Suprapubic skin (tissue), 4 donors: Measurements from ENCODE around the gene SHC1.

Experiments
- CTCF ChIP-seq, 2 donors: fragments of 200-600 bp in 1 of 2; fragments of 450-650 bp in 1 of 2; sonication (generic) in 1 of 2; IDR thresholded peaks; one replicate each; pipeline ENCODE4 v1.5.1; 2016 to 2019; ENCODE audit warnings: antibody characterized with exemption in 2 of 2, mild to moderate bottlenecking in 1 of 2, moderate library complexity in 1 of 2
- EP300 ChIP-seq: sonication (generic); formaldehyde crosslinking; IDR thresholded peaks from one replicate; pipeline ENCODE4 v1.6.1; 2017; ENCODE audit warnings: antibody characterized with exemption
- POLR2A ChIP-seq, 2 donors: fragments of 450-650 bp; IDR thresholded peaks; one replicate each; pipeline ENCODE4 v1.6.1; 2017; ENCODE audit warnings: antibody characterized with exemption in 2 of 2, mild to moderate bottlenecking in 2 of 2, moderate library complexity in 2 of 2
- POLR2AphosphoS5 ChIP-seq, 3 donors: sonication (generic); formaldehyde crosslinking; IDR thresholded peaks; one replicate each; pipeline ENCODE4 v1.6.1; 2017; ENCODE audit warnings: antibody characterized with exemption in 3 of 3

DNA sequence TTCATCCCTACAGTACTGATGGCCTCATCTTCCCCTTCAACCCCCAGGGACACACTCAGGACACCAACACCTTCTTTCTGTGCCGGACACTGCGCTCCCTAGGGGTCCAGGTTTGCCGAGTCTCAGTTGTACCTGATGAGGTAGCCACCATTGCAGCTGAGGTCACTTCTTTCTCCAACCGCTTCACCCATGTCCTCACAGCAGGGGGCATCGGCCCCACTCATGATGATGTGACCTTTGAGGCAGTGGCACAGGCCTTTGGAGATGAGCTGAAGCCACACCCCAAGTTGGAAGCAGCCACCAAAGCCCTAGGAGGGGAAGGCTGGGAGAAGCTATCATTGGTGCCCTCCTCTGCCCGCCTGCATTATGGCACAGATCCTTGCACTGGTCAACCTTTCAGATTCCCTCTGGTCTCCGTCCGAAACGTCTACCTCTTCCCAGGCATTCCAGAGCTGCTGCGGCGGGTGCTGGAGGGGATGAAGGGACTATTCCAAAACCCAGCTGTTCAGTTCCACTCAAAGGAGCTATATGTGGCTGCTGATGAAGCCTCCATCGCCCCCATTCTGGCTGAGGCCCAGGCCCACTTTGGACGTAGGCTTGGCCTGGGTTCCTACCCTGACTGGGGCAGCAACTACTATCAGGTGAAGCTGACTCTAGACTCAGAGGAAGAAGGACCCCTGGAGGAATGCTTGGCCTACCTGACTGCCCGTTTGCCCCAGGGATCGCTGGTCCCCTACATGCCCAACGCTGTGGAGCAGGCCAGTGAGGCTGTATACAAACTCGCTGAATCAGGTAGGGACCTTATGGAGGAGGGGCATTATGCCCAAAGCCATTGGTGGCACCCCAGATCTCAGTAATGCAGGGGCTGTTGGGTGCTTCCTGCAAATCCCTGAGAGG, 17.8 kb upstream of the SHC1 start:
- no peak for TF ChIP-seq CTCF (IDR thresholded peaks at IDR 0.05)
- no peak for TF ChIP-seq POLR2AphosphoS5 (IDR thresholded peaks at IDR 0.05)
- TF ChIP-seq EP300: no peak
- TF ChIP-seq POLR2A (IDR thresholded peaks at IDR 0.05): no peak
